ENCODE data around the gene GPATCH2. TPM values are rescaled to one million over a fixed set of nuclear protein-coding genes. Genes with fewer than 3 reads are reported as not detected.

Gene GPATCH2
- total RNA-seq, 2 donors from 2014 or later = 10.5 to 12.2 TPM

GRCh38 chr1:217522277-217522676 lies 108.6 kb downstream of the GPATCH2 start:
- no peak overlapping the region for H3K27ac ChIP-seq
- H3K27me3 ChIP-seq = no peaks in the 10 kb centered on the region
- H3K4me3 ChIP-seq = no peak overlapping the region
- H3K9ac ChIP-seq (ENCODE audit: low read depth in 2 of 2, low read length in 2 of 2) = no peak overlapping the region
- no peaks in the 10 kb centered on the region for H3K36me3 ChIP-seq
- H3K9me3 ChIP-seq = no peaks in the 10 kb centered on the region
- intact Hi-C loops (cut with DNase I) = no loop called here
- no peak for DNase-seq
- TF ChIP-seq CTCF (IDR thresholded peaks at IDR 0.05) = no peak
- no peaks in the 10 kb centered on the region for H3K4me1 ChIP-seq

- H3K4me1 ChIP-seq = no peaks in the 10 kb centered on the region
- H3K4me3 ChIP-seq = no peak overlapping the region
- H3K9ac ChIP-seq (ENCODE audit: low read depth in 2 of 2, low read length in 2 of 2) = no peak overlapping the region
- H3K27ac ChIP-seq = no peak overlapping the region
- no peaks in the 10 kb centered on the region for H3K36me3 ChIP-seq
- no peaks in the 10 kb centered on the region for H3K27me3 ChIP-seq
- intact Hi-C loops (cut with DNase I) = no loop called here
- H3K9me3 ChIP-seq = no peaks in the 10 kb centered on the region
- no peak for TF ChIP-seq CTCF (IDR thresholded peaks at IDR 0.05)
- DNase-seq = no peak
These were observed 109.6 kb downstream of the GPATCH2 start for GRCh38 chr1:217521317-217521716.

GRCh38 chr1:217506878-217507277 lies 124.0 kb downstream of the GPATCH2 start:
- no peak overlapping the region for H3K9ac ChIP-seq (ENCODE audit: low read depth in 2 of 2, low read length in 2 of 2)
- H3K4me3 ChIP-seq = no peak overlapping the region
- no peak for TF ChIP-seq CTCF (IDR thresholded peaks at IDR 0.05)
- H3K27me3 ChIP-seq = no peaks in the 10 kb centered on the region
- H3K4me1 ChIP-seq = no peaks in the 10 kb centered on the region
- intact Hi-C loops (cut with DNase I) = no loop called here
- H3K9me3 ChIP-seq = no peaks in the 10 kb centered on the region
- H3K36me3 ChIP-seq = no peaks in the 10 kb centered on the region
- DNase-seq = no peak
- H3K27ac ChIP-seq = no peak overlapping the region

- no peak for DNase-seq
- intact Hi-C loops (cut with DNase I) = no loop called here
- no peak overlapping the region for H3K9ac ChIP-seq (ENCODE audit: low read depth in 2 of 2, low read length in 2 of 2)
- no peaks in the 10 kb centered on the region for H3K4me1 ChIP-seq
- no peak for TF ChIP-seq CTCF (IDR thresholded peaks at IDR 0.05)
- no peak overlapping the region for H3K27ac ChIP-seq
- no peaks in the 10 kb centered on the region for H3K27me3 ChIP-seq
- no peaks in the 10 kb centered on the region for H3K36me3 ChIP-seq
- no peaks in the 10 kb centered on the region for H3K9me3 ChIP-seq
- no peak overlapping the region for H3K4me3 ChIP-seq
These were observed 132.7 kb downstream of the GPATCH2 start for GRCh38 chr1:217498209-217498608.

GRCh38 chr1:217495249-217495648 lies 135.6 kb downstream of the GPATCH2 start:
- Histone ChIP-seq H3K4me3 (no peak overlapping the region), H3K27ac (no peak overlapping the region), H3K9me3 (no peaks in the 10 kb centered on the region), H3K36me3 (no peaks in the 10 kb centered on the region), H3K9ac (ENCODE audit: low read depth in 2 of 2, low read length in 2 of 2) (no peak overlapping the region), H3K27me3 (no peaks in the 10 kb centered on the region), H3K4me1 (no peaks in the 10 kb centered on the region)
- no peak for TF ChIP-seq CTCF (IDR thresholded peaks at IDR 0.05)
- intact Hi-C loops (cut with DNase I) = no loop called here
- no peak for DNase-seq

- DNase-seq = no peak
- H3K27ac ChIP-seq = no peak overlapping the region
- no peak overlapping the region for H3K9ac ChIP-seq (ENCODE audit: low read depth in 2 of 2, low read length in 2 of 2)
- no peaks in the 10 kb centered on the region for H3K27me3 ChIP-seq
- H3K9me3 ChIP-seq = no peaks in the 10 kb centered on the region
- no peak overlapping the region for H3K4me3 ChIP-seq
- TF ChIP-seq CTCF (IDR thresholded peaks at IDR 0.05) = no peak
- intact Hi-C loops (cut with DNase I) = no loop called here
- H3K36me3 ChIP-seq = no peaks in the 10 kb centered on the region
- H3K4me1 ChIP-seq = no peaks in the 10 kb centered on the region
These were observed 136.1 kb downstream of the GPATCH2 start for GRCh38 chr1:217494767-217495166.
